GM12864 (cell line): ENCODE measurements around the gene IGFL4.

ENCODE experiments used
- DNase-seq: peaks from one replicate; pipeline ENCODE4 v3.0.0-alpha.2; 2011; ENCODE audit warnings: low read depth
- H3K4me3 ChIP-seq: 2 replicates; pipeline ENCODE4 v1.5.1; 2011; ENCODE audit warnings: mild to moderate bottlenecking, low read depth, low read length, control low read depth
- CTCF ChIP-seq: IDR thresholded peaks from 2 replicates; pipeline ENCODE4 v1.5.1; 2011; ENCODE audit warnings: low read depth, mild to moderate bottlenecking, moderate library complexity, low read length, control low read depth, inconsistent platforms; ENCODE audit errors: missing control alignments

The IGFL4 gene

GRCh38 chr19:46040952-46041500, at the start of gene IGFL4:
TSS of gene IGFL4 (minus strand) at chr19:46041002. CDS start at chr19:46040962, 40 bp downstream.
- no peak for DNase-seq
- TF ChIP-seq CTCF, result no peak
- H3K4me3 ChIP-seq, result no peak within 1 kb of the TSS

GRCh38 chr19:46090444-46090843, 49.6 kb upstream of the IGFL4 start:
- H3K4me3 ChIP-seq, result no peak overlapping the region
- DNase-seq, result no peak
- TF ChIP-seq CTCF, result no peak

GRCh38 chr19:46089432-46089831, 48.6 kb upstream of the IGFL4 start:
- no peak for DNase-seq
- no peak for TF ChIP-seq CTCF
- H3K4me3 ChIP-seq, result no peak overlapping the region

- no peak overlapping the region for H3K4me3 ChIP-seq
- no peak for DNase-seq
- TF ChIP-seq CTCF, result no peak
These were observed 47.3 kb upstream of the IGFL4 start for GRCh38 chr19:46088101-46088500.

GRCh38 chr19:46085888-46086287, 45.1 kb upstream of the IGFL4 start:
- no peak overlapping the region for H3K4me3 ChIP-seq
- TF ChIP-seq CTCF, result no peak

GRCh38 chr19:46082728-46083050, 41.9 kb upstream of the IGFL4 start:
- DNase-seq, result no peak

More at GRCh38 chr19:46085888-46086287, 45.1 kb upstream of the IGFL4 start:
- no peak for DNase-seq

More at GRCh38 chr19:46082728-46083050, 41.9 kb upstream of the IGFL4 start:
- no peak overlapping the region for H3K4me3 ChIP-seq
- no peak for TF ChIP-seq CTCF
